Tongue (tissue), 2 donors: ENCODE data around the gene IFNGR2. TPM values are rescaled to one million over a fixed set of nuclear protein-coding genes. Genes with fewer than 3 reads are reported as not detected.
A peak's percentile ranks its signal among the peaks of the same experiment; 100 is the strongest.
"Not testable (repeated sequence)": the region's sequence is repeated elsewhere in the genome, so short reads cannot be mapped to it uniquely, and the experiment has no call there.

Experiments used
- DNase-seq: peaks from one replicate; pipeline ENCODE4 v3.0.0-alpha.2; 2015
- total RNA-seq: library from RNA; depleted of rRNA; stranded (reverse); fragments of >200 nt; gene quantifications from one replicate; pipeline ENCODE4 v1.2.3, GENCODE V29; 2014

The IFNGR2 gene
- 42.3 TPM for total RNA-seq

GRCh38 chr21:33403128-33403785 is at the start of gene IFNGR2:
IFNGR2 (plus strand) TSS chr21:33403413; CDS start chr21:33403544, 131 bp downstream.
- DNase-seq: peak; percentile 68

GRCh38 chr21:33355355-33355754 is 47.9 kb upstream of the IFNGR2 start:
- no peak for DNase-seq

GRCh38 chr21:33355996-33356395 is 47.2 kb upstream of the IFNGR2 start:
- DNase-seq: no peak

GRCh38 chr21:33357177-33357576 is 46.0 kb upstream of the IFNGR2 start:
- DNase-seq: no peak

GRCh38 chr21:33359446-33359845 is 43.8 kb upstream of the IFNGR2 start:
- DNase-seq: no peak

- no peak for DNase-seq
Measured at GRCh38 chr21:33360281-33360680, 42.9 kb upstream of the IFNGR2 start.

GRCh38 chr21:33360881-33361602 is 42.2 kb upstream of the IFNGR2 start:
- DNase-seq: peak; percentile 77

- DNase-seq: no peak
Measured at GRCh38 chr21:33362044-33362555, 41.1 kb upstream of the IFNGR2 start.

- DNase-seq: not testable (repeated sequence)
Measured at GRCh38 chr21:33363911-33364609, 39.2 kb upstream of the IFNGR2 start.

- DNase-seq: no peak
Measured at GRCh38 chr21:33364830-33365229, 38.4 kb upstream of the IFNGR2 start.

- DNase-seq: no peak
Measured at GRCh38 chr21:33367309-33367973, 35.8 kb upstream of the IFNGR2 start.

- no peak for DNase-seq
Measured at GRCh38 chr21:33368124-33368523, 35.1 kb upstream of the IFNGR2 start.

GRCh38 chr21:33368576-33368975 is 34.6 kb upstream of the IFNGR2 start:
- no peak for DNase-seq

GRCh38 chr21:33369586-33369985 is 33.6 kb upstream of the IFNGR2 start:
- no peak for DNase-seq

GRCh38 chr21:33370305-33370704 is 32.9 kb upstream of the IFNGR2 start:
- no peak for DNase-seq

- no peak for DNase-seq
Measured at GRCh38 chr21:33371366-33371765, 31.8 kb upstream of the IFNGR2 start.

- no peak for DNase-seq
Measured at GRCh38 chr21:33372582-33372981, 30.6 kb upstream of the IFNGR2 start.

GRCh38 chr21:33373451-33373850 is 29.8 kb upstream of the IFNGR2 start:
- DNase-seq: no peak

GRCh38 chr21:33374080-33374449 is 29.1 kb upstream of the IFNGR2 start:
- DNase-seq: no peak

GRCh38 chr21:33374450-33375096 is 28.6 kb upstream of the IFNGR2 start:
- DNase-seq: peak; percentile 54

- DNase-seq: no peak
Measured at GRCh38 chr21:33375101-33375644, 28.0 kb upstream of the IFNGR2 start.
